ENCODE data around the gene ZMYND8.
"Not testable (repeated sequence)": the region's sequence is repeated elsewhere in the genome, so short reads cannot be mapped to it uniquely, and the experiment has no call there.

ZMYND8 gene

DNA sequence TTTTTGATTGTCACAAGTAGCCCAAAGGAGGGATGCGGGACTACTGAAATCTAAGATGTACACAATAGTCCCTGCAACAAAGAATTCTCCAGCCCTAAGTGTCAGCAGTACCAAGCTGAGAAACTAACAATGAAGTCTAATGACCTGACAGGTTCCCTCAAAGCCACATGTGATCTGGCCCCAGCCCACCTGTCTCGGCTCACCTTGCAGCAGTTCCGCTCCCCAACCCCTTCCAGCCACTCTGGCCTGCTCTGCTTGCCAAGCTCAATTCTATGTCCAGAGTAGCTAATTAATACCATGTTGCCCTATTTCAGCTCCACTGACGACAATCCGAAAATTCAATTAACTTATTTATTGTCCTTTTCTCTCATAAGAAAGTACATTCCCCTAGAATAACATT lies 72.1 kb downstream of the ZMYND8 start:
- DNase-seq = no peak

DNA sequence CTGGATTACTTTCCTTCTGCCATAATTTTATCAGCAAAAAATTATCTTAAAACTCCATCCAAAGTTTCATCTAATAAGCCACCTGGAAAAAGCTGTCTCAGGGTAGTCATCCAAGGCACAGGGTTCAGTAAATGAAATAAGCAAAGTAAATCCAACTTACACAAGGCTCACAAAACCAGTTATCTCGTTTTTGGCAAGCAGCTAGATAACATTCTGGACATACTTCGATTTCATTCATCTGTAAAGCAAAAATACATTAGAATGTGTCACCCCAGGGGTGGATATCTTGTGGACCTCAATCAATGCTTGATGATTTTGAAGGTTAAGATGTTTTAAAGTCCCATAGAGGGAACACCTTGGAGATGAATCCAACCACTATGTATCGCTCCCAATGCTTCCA lies 73.1 kb downstream of the ZMYND8 start:
- no peak for DNase-seq

DNA sequence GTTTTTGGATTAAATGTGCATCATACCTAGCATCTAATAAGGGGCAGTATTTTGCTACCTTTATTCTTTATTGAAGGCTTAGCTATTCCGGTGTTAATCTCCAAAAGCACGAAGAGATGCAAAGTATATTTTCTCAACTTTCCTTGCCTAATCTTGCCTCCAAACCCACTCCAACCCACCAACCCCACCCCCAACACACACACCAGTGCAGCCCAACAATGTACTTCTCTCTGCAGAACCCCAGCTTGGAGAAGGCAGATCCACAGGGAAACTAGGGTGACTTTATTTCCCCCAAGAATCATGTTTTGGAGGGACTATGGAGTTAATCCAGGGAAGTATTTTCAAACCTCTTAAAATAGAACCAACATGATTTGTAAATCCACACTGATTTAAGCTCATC lies 73.6 kb downstream of the ZMYND8 start:
- no peak for DNase-seq

DNA sequence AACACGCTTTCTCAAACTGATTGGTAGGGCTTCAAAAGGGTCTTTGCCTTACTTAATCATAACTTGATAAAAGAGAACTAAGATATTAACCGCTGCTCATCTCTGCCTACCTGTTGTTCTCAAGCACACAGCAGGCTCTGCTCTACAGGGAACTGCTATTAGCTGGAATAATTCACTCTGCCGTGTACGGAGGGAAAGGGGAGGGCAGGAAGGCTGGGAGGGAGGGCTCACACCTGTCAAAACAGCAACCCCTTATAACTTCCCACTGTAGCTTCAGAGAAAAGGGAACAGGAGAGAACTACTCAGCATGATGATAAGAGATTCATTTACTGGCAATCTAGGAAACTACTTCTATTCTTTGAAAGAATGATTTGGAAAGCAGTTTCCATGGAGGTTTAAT lies 75.1 kb downstream of the ZMYND8 start:
- no peak for DNase-seq

DNA sequence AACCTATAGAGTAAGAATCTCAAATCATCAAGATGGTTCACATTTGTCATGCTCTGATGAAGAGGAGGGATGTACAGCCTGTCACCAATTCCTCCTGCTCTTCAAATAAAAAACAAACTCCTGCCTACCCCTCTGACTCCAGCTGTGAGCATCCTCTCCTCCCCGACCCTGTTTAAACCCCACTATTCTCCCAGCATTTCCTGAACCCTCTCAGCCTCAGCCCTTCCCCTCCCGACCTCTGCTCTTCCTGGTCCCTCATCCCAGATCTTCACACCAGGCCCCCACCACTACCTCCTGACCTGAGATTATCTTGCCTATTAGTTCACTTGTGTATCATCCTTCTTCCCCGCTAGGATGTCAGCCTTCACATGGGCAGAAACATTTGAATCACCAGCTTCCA lies 75.8 kb downstream of the ZMYND8 start:
- no peak for DNase-seq

DNA sequence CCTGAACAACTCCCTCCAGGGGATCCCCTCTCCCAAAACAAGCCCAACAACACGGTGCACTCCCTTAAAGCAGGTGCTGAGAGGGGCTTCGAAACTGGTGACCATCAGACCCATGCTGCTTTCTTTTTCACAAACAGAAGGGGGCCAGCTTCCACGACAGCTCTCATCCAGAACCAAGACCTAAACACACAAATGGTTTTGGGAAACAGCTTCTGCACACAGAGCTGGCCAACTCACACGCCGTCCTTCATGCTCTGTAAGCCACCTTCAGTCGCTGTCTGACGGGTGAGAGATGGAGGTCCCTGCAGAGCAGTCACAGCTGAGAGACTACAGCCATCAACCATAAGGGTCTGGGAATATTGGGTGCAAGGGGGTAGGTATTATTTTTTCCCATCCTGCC lies 76.3 kb downstream of the ZMYND8 start:
- no peak for DNase-seq

DNA sequence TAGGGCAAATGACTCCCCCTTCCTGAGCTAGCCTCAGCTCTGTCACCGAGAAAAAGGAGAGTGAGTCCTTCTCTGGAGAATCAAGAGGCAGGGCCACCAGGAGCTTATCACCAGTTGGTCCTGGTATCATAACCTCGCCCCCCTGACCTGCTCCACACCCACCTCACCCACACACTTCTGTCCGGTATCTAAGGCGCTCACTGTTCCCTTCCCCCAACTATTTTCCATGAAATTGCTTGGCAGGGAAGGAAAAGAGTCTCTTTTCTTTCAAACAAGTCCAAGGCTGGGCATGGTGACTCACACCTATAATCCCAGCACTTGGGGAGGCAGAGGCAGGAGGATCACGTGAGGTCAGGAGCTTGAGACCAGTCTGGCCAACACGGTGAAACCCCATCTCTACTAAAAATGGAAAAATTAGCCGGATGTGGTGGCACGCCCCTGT lies 77.6 kb downstream of the ZMYND8 start:
- DNase-seq = no peak

DNA sequence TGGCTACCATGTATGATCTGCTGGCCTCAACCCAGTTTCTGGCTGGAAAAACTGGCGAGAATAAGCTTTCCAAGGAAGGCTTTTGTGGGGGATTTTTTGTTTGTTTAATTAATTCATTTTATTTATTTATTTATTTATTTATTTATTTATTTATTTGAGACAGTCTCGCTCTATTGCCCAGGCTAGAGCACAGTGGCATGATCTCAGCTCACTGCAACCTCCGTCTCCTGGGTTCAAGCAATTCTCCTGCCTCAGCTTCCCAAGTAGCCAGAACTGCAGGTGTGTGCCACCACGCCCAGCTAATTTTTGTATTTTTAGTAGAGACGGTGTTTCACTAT lies 79.0 kb downstream of the ZMYND8 start:
- not testable (repeated sequence) for DNase-seq

DNA sequence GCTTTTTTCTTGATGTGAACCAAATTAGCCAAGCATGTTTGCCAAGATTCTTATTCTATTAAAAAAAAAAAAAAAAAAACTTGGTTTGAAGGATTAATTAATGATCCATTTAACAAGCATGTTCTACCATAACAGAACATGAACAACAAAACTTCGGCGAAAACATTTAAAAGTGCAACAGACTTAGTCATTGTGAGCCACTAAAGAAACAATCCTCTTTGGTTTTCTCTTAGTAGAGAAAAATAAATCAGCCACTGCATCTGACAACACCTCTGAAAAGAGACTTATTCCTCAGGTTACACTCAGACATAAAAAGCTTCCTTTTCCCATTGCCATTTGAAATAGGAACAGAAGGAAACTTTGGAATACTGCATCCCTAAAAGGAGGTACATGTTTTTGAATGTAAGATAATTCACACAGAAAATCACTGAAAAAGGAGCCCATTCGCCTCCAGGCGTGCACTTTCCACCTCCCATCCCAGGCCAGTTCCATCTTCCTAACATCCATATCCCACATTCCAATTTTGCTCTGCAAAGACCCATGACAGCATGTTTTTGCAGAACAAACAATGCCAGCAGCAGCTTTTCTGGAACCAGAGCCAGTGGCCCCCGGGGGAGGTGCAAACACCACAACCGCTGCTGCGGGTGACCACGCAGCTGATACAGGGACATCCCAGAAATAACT lies 79.5 kb downstream of the ZMYND8 start:
- DNase-seq = no peak

DNA sequence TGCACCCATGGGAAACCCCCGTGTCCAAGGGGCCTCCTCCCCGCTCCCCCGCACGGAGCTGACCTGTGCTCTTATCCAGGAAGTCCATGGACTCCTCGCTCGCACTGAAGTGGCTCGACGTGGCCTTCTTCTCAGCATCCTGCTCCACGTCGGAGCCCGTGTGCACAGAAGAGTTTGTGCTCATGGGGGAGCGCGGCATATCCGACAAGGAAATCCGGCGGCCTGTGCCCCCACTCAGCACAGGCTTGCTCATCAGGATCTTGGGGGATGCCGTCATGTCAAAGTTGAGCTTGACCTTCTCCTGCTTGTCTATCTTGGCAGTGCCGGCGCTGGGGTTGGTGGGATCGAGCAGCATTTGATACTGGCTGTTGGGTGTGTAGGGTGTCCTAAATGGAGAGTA lies 80.2 kb downstream of the ZMYND8 start:
- no peak for DNase-seq

DNA sequence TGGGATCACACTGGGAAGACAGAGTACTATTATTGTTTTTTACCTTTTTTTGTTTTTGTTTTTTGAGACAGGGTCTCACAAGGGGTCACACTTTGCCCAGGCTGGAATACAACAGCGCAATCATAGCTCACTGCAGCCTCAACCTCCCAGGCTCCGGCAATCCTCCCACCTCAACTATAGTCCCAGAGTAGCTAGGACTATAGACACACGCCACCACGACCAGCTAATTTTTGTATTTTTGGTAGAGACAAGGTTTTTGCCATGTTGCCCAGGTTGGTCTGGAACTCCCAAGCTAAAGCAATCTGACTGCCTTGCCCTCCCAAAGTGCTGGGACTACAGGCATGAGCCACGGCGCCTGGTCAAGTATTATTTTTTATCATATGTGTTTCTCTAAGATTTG lies 81.0 kb downstream of the ZMYND8 start:
- DNase-seq = no peak

DNA sequence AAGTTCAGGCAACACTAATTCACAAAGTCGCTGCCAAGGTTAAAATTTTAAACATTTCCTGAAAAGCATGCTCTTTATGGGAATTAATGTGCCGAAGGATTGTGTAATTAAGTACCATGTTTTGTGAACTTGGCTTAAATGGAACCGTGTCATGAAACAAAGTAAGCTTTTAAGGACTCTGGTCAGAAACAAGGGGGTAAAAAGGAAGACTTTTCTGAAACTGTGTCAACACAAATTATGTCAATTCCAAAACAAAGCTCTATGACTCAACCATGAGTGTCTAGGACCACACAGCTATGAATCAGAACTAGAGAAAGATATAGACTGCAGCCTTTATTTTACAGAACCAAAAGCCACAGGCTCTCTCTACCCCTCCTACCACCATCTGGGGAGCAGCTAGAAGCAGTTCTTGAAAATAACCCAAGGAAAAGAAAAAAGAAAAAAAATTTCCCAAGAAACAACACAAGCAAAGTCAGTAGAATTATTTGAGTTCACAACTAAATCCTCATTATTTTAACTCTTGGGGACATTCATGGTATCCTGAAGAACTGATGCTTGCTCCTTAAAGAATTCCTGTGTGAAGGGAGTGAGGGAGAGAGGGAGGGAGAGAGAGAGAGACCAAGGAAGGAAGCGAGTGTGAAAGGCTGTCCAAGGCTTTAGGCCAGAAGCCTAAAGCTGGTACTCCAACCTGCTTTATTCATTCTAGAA lies 81.9 kb downstream of the ZMYND8 start:
- no peak for DNase-seq

DNA sequence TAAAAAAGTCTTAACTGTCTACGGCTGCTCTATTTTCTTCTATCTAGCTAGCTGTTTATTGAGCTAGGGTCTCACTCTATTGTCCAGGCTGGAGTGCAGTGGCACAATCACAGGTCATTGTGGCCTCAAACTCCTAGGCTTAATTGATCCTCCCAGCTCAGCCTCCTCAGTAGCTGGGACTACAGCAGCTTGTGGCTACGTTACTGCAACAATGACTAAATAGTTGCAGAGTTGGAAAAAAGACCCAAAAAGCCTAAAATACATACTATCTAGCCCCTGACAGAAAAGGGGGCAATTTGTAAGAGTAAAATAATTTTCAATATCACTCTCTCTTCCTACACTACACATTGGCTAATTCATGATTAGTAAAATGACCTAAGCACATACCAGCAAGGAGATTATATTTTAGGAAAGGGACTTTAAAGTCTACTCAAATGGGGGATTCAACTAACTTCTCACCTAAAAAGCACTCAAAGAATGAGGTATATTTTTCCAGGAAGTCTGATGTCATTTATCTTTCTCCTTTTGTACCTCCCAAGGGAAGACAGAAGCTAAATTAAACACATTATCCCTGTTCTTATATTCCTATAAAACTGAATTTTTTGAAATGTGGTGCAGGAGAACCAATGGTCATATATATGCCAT lies 82.8 kb downstream of the ZMYND8 start:
- DNase-seq = no peak

DNA sequence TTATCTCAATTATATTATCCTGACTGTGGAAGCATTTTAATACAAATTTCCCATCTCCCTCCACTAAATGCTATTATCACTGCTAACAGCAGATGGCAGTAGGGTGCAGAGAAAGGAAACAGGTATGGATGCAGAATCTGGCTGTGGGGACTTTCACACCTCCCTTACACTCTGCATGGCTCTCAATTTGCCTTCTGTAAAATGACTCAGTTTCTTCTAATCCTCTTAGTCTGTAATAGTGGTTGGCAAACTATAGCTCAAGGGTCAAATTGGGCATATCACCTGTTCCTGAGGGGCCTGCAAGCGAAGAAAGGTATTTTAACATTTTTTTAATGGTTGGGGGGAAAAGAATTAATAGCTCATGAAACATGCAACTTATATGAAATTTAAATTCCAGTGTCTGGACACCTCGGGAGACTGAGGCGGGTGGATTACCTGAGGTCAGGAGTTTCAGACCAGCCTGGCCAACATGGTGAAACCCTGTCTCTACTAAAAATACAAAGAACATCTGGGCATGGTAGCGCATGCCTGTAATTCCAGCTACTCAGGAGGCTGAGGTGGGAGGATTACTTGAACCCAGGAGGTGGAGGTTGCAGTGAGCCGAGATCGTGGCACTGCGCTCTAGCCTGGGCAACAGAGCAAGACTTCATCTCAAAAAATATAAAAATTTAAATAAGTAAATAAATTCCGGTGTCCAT lies 83.5 kb downstream of the ZMYND8 start:
- peak in 1 of 2 experiments; percentile 48 for DNase-seq

DNA sequence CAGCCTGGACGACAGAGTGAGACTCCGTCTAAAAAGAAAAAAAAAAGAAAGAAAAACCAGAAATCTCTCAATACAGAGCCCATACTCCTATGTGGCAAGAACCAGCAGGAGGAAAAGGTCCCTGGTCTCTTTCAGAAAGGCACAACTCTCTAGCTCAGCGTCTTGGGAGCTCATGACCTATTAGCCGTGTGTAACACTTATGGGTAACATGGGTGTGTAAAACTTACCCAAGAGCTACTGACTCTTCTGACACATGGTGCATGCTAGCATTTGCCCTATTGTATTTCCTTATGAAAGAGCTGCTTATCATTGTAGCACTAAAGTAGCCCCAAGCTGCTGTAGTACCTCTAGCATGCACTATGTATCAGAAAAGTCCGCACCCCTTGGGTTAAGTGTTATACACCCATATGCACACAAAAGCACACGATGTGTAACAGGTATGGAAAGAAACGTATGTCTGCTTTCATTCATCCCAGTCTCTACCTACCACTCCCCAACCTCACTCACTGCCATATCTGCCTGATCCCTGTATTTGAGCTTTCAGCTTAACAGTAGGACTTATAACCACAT lies 85.4 kb downstream of the ZMYND8 start:
- no peak for DNase-seq

DNA sequence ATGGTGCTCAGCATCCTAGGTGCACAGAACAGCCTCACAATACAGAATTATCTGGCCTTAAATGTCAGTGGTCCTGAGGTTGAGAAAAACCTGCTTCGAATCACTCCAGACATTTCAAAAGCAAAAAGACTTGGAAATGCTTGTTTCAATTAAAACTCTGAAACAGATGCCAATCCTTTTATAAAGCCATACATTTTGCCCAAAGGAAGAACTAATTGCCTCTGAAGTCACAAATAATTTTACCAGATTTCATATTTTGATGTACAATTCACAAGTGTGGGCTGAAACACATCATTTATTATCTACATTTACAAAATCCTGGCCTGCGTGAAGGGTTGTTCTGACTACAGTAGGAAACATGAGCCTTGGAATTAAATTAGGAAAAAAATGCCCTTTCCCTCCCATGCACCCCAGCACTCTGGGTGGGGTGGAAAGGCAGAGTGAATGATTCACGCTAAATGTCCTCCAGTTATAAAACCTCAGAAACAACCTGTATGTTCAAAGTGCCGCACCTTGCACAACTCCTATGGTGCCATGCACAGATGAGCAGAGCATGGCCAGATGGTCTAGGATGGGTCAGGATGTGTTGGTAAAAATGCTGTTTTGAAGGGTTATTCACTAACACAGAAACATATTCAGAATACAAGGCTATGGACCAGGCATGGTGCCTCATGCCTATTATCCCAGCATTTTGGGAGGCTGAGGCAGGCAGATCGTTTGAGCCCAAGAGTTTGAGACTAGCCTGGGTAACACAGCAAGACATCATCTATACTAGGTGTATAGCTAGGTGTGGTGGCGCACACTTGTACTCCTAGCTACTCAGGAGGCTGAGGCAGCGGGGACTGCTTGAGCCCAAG lies 87.0 kb downstream of the ZMYND8 start:
- no peak for DNase-seq

DNA sequence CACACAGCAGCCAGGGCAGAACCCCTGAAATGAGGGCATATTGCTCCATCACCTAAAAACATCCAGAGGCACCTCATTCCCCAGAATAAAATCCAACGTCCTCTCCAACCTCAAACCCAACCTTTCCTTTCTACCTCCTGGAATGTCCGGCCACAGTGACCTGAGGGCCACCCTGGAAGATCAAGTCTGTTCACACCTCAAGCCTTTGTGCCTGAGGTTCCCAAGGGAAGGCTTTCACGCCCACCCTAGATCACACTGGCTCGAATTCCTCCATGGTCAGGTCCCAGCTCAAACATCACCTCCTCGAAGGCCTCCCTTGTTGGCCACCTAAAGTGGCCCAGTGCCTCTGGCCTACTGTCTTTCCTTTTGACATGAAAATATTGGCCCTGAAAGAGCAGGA lies 88.9 kb downstream of the ZMYND8 start:
- DNase-seq = no peak

DNA sequence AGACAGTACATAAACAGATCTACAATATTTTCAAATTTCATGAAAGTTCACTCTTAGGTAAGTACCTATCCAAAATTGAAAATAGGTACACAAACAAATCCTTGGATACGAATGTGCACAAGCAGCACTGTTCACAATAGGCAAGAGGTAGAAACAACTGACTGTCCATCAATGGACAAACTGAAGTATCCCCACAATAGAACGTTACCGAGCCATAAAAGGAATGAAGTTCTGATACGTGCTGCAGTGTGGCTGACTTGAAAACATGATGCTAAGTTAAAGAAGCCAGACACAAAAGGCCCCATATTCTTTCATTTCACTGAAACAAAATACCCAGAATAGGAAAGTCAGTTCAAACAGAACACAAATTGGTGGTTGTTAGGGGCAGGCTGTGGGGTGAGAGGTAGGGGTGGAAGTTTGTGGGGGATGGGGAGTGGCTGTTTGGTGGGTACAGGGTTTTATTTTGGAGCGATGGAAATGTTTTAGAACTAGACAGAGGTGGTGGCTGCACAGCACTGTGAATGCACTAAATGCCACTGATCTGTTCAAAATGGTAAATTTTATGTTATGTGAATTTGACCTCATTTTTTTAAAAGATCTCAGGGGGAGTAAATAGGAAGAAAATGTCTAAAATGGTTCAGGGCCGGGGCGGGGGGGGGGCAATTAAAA lies 89.5 kb downstream of the ZMYND8 start:
- DNase-seq = no peak

DNA sequence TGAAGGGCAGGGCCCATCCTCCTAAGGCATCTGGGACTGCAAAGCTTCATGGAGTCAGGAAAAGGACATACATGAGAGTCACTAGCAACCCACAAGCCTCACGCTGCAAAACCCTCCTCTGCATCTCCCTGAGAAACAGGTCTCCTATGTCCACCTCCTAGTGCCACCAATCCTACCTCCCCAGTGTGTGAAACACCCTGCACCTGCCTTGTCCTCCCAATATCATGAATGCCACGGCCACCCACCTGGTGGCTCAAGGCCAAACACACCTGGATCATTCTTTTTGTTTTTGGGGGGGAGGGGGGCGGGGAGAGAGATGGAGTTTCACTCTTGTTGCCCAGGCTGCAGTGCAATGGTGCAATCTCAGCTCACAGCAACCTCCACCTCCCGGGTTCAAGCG lies 90.5 kb downstream of the ZMYND8 start:
- DNase-seq = no peak

DNA sequence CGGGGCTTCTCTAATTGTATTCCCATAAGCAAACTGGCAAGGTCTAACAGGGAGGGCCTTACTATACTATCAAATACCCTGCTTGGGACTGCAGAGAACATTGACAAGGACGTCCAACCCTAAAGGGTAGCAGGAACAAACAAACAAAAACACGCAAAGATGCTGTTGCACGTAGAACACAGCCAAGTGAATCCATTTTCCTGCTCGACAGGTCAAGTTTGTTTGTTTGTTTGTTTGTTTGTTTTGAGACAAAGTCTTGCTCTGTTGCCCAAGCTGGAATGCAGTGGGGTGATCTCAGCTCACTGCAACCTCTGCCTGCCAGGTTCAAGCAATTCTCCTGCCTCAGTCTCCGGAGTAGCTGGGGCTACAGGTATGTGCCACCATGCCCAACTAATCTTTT lies 91.3 kb downstream of the ZMYND8 start:
- no peak for DNase-seq

DNA sequence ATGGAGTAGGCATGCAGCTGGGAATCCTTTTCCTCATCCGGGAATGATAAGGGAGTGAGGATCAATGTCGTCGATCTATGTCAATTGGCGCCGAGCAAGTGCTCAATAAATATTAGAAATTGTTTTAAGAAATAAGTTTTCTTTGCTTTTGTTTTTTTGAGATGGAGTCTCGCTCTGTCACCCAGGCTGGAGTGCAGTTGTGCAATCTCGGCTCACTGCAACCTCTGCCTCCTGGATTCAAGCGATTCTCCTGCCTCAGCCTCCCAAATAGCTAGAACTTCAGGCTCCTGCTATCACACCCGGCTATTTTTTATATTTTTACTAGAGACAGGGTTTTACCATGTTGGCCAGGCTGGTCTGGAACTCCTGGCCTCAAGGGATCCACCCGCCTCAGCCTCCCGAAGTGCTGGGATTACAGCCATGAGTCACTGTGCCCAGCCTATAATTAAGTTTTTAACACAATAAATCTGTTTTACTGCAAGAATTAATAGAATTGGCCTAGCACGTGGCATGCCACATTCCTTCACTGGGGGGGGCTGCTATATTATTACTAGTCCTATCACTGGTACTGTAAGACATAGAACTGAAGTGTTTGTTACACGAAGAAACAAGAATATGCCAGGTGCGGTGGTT lies 92.2 kb downstream of the ZMYND8 start:
- not testable (repeated sequence) for DNase-seq

Data from NCI-H187 (cell line).